GM23338 (cell line): ENCODE results near the gene EYS.

Experiments used
- CREB1 ChIP-seq: fragments of 250-450 bp; sonication (Bioruptor Pico); IDR thresholded peaks from 2 replicates; pipeline ENCODE4 v1.5.0; 2020; ENCODE audit warnings: low read depth, mild to moderate bottlenecking, moderate library complexity
- CTCF ChIP-seq, 2 experiments: fragments of 200-600 bp in 1 of 2; sonication (generic) in 1 of 2; conservative IDR thresholded peaks; 2 replicates each; pipeline versions ENCODE4 v1.5.1 to v1.6.1; 2016 to 2017; ENCODE audit warnings: antibody characterized with exemption in 2 of 2, low read depth in 2 of 2, mild to moderate bottlenecking in 2 of 2, moderate library complexity in 1 of 2
- EZH2 ChIP-seq: fragments of 200-600 bp; sonication (generic); IDR thresholded peaks from one replicate; pipeline ENCODE4 v1.8.0; 2017; ENCODE audit warnings: antibody characterized with exemption, mild to moderate bottlenecking, low read depth; ENCODE audit not compliant: unreplicated experiment
- EZH2phosphoT487 ChIP-seq: fragments of 200-600 bp; sonication (generic); IDR thresholded peaks from one replicate; pipeline ENCODE4 v1.8.1; 2018; ENCODE audit warnings: antibody characterized with exemption; ENCODE audit not compliant: unreplicated experiment
- JUNB ChIP-seq: IDR thresholded peaks from one replicate; pipeline ENCODE4 v1.6.1; 2016; ENCODE audit warnings: antibody characterized with exemption; ENCODE audit not compliant: unreplicated experiment
- POLR2AphosphoS5 ChIP-seq: IDR thresholded peaks from 2 replicates; pipeline ENCODE4 v1.6.1; 2016; ENCODE audit warnings: antibody characterized with exemption, low read depth
- ZNF114 ChIP-seq: fragments of 250-450 bp; sonication (Bioruptor Pico); IDR thresholded peaks from 2 replicates; pipeline ENCODE4 v1.5.0; 2020; ENCODE audit warnings: mild to moderate bottlenecking, moderate library complexity
- ZNF331 ChIP-seq: fragments of 250-450 bp; sonication (Bioruptor Pico); IDR thresholded peaks from 2 replicates; pipeline ENCODE4 v1.5.0; 2020; ENCODE audit warnings: low read depth, mild to moderate bottlenecking, moderate library complexity
- TF ChIP-seq, protein P1 (sequence below): IDR thresholded peaks from one replicate; pipeline ENCODE4 v1.6.1; 2018; ENCODE audit warnings: antibody characterized with exemption; ENCODE audit not compliant: unreplicated experiment

DNA sequence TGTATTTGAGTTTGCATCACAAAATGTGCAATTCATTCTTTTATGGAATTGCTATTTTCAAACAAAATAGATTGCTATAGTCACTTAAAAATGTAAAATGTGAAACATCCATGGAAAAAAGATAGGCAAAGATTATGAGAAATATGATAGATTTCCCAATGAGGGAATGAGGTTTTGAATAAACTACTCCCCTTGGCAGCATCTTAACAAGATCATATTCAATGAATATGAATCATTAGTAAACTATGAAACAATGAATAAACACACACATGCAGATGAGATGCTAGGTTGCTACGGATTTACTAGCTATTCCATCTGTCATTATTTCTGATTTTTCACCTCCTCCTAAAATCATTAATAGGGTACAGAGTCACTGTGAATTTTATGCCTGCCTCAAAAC is 1669.6 kb downstream of the EYS start:
- TF ChIP-seq ZNF114 (no peak), CTCF (conservative IDR thresholded peaks at IDR 0.05; ENCODE audit: low read depth in 2 of 2) (no peak), CREB1 (no peak), EZH2 (no peak), JUNB (no peak), EZH2phosphoT487 (no peak), POLR2AphosphoS5 (no peak), ZNF331 (no peak)
- TF ChIP-seq, protein P1, sequence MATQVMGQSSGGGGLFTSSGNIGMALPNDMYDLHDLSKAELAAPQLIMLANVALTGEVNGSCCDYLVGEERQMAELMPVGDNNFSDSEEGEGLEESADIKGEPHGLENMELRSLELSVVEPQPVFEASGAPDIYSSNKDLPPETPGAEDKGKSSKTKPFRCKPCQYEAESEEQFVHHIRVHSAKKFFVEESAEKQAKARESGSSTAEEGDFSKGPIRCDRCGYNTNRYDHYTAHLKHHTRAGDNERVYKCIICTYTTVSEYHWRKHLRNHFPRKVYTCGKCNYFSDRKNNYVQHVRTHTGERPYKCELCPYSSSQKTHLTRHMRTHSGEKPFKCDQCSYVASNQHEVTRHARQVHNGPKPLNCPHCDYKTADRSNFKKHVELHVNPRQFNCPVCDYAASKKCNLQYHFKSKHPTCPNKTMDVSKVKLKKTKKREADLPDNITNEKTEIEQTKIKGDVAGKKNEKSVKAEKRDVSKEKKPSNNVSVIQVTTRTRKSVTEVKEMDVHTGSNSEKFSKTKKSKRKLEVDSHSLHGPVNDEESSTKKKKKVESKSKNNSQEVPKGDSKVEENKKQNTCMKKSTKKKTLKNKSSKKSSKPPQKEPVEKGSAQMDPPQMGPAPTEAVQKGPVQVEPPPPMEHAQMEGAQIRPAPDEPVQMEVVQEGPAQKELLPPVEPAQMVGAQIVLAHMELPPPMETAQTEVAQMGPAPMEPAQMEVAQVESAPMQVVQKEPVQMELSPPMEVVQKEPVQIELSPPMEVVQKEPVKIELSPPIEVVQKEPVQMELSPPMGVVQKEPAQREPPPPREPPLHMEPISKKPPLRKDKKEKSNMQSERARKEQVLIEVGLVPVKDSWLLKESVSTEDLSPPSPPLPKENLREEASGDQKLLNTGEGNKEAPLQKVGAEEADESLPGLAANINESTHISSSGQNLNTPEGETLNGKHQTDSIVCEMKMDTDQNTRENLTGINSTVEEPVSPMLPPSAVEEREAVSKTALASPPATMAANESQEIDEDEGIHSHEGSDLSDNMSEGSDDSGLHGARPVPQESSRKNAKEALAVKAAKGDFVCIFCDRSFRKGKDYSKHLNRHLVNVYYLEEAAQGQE, result no peak
